ENCODE results near the gene EIF3L.

DNA sequence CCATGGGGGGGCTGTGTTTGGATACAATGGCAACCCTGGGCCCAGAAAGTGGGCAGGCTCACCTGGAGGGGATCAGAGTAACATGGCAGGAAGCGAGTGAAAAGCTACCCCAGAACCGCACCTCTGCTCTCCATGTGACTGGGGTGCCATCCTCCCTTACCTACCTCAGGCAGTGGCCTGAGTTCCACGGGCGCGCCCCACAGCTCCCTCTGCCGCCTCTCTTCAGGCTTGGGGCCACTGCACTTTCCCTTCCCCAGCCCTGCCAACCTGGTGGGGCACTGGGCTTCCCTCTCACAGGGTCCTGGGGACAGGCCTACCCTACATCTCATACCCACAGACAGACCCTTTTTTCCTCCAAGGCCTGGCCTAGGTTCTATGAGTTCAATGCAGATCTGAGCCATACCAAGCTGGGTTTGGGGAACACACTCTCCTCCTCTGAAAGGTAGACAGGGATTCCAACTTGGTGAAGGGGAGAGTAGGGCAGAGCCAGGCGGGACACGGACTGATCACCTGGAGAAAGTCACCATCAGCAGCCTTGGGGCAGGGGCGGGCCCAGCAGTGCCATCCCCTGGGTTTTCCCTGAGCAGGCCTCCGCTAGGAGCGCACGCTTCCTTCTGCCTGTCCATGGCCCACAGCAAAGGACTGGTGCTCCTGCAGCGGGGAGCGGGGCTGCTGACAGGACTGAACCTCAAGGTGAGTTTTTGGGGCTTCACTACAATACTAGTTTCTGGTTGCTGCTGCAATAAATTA lies 19.0 kb upstream of the EIF3L start:
- TF ChIP-seq ZNF274 (IDR thresholded peaks at IDR 0.05; ENCODE audit: low read depth, low read length), result no peak
- TF ChIP-seq SUZ12 (IDR thresholded peaks at IDR 0.05; ENCODE audit: extremely low read depth, insufficient read depth, insufficient read length), result no peak

Data from NT2/D1 (cell line).